Activated T-cell treated with anti-CD3 and anti-CD28 coated beads for 4 hours (primary cell): ENCODE results near the gene OR52N5.

ENCODE experiments used
- DNase-seq: peaks from one replicate; pipeline ENCODE4 v3.0.0-alpha.2; 2020

The OR52N5 gene

DNA sequence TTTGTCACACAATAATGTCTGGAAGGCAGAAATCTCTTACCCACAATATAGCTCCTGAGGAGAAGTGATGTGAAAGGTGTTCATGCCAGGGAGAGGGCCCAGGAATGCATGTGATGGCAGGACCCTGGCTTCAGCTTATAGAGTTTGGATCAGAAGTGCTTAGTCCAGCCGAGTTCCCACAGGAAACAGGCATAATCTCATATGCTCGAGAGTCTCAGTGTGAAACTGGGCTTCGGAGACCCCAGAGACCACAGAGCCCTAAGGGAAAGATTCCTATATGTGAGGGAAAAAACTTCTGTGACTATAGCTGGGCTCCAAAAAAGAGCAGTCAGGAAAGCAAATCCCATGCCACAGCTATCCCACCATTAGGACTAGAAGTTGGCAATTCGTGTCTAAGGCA is at the start of gene OR52N5:
TSS of gene OR52N5 (minus strand) at position 101 of the 400 bp plus-strand sequence. CDS start 4,721 bp downstream, outside the sequence.
- DNase-seq = no peak

DNA sequence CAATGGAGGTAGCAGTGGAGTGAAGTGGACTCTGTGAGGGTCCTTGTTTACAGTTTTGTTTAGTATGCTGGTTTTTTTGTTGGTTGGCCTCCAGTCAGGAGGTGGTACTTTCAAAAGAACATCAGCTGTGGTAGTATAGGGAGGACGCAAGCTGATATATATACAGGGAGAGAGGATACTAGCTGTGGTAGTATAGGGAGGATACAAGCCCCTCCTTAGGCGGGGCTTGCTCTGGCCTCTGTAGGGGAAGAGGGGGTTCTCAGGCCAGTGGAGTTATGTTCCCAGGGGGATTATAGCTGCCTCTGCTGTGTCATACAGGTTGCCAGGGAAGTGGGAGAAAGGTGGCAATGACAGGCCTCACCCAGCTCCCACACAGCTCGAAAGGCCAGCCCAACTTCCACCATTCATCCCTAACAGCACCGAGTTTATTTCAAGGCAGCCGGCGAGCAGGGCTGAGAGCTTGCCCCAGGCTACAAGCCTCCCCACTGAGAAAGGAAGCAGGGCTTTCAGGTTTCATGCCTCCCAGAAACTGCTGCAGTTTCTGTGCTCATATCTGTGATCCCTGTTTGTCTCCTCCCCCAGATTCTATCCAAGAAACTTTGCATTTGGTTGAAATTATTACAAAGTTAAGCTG is 48.2 kb upstream of the OR52N5 start:
- no peak for DNase-seq

DNA sequence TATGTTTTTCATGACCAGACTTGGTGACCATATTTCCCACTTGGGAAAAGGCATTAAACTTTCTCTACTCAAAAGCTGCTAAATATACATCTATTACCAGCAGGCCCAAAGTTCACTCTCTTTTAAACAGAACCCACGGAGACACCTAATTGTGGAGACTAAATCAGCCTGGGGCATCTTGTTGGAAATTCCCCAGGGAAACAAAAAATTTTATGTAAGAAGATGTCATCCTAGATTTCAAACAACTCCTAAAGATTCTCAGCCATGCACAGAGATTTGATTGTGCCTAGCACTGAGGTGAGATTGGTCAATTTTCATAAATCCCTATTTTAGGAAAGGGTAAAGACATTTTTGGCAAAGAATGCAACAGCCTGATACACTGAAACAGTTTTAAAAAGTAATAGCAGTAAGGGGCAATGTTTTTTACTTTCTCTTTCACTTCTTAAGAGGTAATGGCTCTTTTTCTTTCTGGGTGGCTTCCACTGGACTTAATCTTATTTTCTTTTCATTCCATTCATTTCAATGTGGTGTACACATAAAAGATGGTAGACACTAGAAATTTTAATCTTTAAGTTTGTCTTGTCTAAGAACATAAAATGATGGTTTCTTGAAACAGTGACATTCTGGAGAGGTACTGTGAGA is 35.2 kb upstream of the OR52N5 start:
- DNase-seq = no peak

DNA sequence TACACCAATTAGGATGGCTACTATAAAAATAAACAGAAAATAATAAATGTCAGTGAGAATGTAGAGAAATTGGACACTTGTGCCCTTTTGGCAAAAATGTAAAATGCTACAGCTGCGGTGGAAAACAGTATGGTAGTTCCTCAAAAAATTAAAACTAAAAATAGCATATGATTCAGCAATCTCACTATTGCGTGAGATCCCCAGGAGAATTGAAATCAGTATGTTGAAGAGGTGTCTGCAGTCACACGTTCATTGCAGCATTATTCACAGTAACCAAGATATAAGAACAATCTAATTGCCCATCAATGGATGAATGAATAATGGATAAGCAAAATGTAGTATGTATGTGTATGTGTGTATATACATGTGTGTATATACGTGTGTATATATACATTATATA is 32.4 kb upstream of the OR52N5 start:
- DNase-seq = no peak

DNA sequence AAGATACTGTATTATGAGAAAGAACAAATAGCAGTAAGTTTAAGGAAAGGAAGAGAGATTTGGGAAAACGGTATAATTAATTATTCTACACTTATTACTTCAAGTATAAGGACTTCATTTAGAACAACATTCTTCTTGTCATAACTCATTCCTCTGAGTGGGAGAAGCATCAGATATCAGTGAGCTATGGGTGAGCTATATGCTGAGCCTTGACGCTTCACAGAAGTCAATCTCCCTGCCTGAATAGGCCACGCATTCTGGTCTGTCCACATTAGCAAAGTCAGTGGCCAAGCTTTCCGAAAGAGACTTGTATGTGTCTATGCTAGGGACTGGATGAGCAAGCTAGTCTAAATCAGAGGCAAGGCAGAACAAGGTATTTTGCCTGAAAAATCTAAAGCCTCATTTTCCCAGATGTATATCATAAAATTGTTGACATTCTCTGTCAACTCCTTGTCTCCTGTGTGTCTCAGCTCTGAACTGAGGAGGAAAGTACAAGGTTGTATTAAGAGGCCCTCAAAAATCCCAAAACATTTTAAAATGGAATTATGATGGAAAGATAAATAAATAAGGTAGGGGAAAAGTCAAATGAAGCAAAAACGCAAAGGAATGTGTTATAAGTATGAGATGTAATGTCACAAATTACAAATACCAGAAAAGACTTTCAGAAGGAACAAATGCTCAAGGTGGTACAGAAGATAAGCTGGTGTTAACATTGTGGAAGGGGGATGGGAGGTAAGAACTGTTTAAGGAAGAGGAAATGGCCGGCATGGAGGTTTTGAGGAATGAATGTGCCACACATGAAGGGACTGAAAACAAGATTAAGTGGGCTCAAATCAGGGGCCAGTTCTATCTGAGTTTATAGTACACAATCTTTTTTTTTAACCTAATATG is 27.0 kb upstream of the OR52N5 start:
- DNase-seq = no peak

DNA sequence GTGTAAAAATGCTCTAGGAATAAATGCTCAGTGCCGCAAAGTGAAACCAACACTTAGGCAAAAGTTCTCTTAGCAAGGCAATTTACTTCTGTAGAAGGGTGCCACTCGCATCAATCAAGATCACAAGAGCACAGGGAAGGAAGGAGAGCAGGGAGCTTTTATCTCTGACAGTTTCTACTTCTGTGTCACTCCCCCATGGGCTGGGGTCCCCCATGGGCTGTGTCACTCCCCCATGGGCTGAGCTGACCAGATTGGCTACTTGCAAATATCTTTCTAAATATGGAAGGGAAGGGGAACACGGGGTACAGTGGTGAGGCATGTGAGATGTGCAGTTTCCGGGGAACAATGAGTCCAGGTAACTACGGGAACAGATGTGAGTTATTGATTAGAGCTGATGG is 26.0 kb upstream of the OR52N5 start:
- no peak for DNase-seq

DNA sequence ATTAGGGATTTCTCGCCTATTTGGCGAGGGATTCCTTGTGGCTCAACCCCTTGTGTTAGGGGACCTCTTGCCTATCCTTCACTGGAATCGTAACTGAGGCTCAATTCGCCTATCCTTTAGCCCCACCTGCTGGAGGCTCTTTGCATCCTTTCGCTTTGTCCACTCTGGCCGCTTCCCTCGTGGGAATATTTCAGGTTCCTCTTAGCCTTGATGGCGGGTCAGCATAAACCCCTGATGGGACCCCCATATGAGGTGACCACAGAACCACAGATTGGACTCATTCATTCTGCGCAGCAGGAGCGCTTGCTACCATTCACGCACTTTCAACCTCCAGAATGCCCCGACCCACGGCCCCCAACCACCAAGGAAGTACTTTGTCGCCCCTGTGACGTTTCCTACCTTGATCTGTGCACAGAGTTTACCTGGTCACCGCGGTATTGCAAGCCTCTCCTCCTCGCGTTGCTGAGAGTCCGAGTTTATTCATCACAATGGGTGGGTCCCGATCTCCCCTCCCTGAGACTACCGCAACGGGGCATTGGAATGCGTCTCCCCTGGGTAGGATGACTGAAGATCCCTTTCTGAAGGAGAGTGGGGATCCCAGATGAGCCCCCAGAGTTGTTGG is 25.5 kb upstream of the OR52N5 start, which contains the start of gene OR52N2:
TSS of gene OR52N2 (plus strand) at position 425 of the 622 bp plus-strand sequence. CDS start 11,412 bp downstream, outside the sequence.
- DNase-seq = peak; percentile 62

DNA sequence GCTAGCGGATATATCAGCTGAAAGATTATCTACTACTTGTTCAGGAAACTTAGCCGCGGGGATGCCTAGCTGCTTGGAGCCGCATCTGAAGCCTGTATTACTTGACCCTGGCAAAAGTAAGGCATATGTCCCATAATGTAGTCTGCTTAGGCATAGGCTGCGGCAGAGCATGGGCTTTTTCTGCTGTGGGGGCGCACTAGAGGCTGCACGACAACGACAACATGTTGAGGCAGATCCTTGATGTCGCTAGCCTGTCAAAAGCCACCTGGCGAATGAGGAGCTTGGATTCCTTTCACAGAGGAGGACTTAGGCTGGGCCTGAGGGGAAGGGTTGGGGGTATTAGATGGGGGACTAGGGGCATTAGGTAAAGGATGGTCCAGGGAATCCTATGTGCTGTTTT is 24.4 kb upstream of the OR52N5 start:
- DNase-seq = no peak

DNA sequence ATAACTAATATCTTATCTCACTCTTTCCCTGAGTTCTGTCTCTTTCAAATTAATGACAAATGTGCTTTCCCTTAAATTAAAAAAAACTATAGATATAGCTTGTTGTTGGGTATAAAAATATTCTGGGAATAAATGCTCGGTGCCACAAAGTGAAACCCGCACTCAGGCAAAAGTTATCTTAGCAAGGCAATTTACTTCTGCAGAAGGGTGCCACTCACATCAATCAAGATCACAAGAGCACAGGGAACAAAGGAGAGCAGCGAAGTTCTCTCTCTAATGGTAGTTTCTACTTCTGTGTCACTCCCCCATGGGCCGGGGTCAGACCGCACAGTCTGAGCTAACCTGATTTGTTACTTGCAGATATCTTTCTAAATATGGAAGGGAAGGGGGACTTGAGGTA is 20.8 kb upstream of the OR52N5 start:
- no peak for DNase-seq

DNA sequence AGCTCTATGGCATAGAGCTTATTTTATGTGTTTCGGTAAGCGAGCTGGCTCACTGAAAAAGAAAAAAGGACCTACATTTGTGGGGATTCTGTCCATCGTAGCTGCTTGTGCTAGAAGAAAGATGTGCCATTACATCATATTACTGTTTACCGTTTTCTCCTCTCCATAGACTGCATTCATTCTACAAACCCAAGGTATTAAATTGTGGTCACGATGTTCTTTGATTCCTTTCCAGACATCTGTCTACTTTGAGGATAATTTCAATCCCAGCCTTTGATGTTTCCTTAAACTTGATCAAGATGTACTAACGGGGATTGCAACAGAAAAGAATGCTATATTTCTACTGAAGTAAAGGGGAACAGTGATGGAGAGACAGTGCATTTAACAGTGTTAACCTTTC is 13.4 kb upstream of the OR52N5 start:
- DNase-seq = no peak

DNA sequence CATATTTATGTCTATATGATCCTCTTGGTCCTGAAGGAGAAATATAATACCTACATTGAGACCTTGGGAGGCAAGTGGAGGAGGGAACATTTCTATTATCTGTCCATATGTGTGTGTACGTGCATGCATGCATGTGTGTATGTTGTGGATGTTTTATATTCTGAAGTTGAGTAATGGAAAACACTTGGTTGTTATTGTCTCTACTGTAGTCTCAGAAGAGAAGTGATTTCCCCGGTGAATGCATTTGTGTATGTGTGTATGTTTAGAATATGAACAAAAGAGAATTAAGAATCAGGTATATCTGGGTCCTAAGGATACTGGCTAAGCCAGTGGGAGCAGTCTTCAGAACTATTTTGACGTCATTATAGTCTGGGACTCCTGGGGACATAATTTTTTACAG is 8.0 kb upstream of the OR52N5 start, which contains the start of gene OR52N1:
TSS of gene OR52N1 (minus strand) at position 101 of the 400 bp plus-strand sequence. CDS start 2,449 bp downstream, outside the sequence.
- no peak for DNase-seq

DNA sequence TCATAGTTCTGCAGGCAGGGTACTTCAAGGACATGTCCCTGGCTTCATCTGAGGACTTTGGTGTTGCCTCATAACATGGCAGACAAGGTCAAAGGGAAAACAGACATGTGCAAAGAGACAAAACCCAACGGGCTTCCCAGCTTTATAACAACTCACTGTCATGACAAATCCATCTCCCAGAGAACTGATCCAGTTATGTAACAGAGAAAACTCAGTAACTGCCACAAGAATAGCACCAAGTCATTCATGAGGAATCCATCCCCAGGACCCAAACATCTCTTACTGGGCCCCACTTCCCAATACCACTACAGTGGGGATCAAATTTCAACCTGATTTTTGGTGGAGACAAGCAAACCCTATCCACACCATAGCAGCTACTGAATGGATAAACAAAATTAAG is 16.1 kb downstream of the OR52N5 start:
- no peak for DNase-seq

DNA sequence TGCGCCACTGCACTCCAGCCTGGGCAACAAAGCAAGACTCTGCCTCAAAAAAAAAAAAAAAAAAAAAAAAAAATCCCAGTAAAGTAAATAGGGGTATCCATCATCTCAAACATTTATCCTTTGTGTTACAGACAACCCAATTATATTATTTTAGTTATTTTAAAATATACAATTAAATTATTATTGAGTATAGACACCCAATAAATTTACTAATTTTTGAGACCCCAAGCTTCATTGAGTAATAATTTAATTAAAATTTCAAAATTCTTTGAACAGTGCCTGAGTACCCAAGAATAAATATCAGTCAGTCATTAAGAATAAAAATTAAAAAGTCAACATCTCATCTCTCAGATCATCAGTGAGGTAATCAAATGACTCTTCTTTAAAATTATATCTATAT is 29.2 kb downstream of the OR52N5 start, which contains the start of gene OR52N4:
TSS of gene OR52N4 (plus strand) at position 301 of the 400 bp plus-strand sequence. CDS start 498 bp downstream, outside the sequence.
- no peak for DNase-seq

DNA sequence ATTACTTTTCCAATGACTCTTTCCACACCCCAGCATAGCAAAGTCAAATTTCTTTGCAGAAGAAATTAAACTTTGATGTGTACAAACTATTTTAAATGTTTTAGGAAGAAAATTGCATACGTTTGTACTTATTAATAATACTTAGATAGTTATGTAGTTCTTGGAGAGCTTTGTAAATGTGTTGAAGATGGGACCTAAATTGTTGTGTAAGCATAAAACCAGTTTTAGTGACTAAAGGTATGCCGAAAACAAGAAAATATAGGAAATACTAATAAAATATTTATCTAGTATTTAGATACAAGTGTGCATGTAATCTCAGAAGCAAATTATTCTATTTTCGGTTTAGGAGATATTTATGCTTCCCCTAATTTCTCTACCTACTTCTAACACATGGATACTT is 33.3 kb downstream of the OR52N5 start:
- no peak for DNase-seq

DNA sequence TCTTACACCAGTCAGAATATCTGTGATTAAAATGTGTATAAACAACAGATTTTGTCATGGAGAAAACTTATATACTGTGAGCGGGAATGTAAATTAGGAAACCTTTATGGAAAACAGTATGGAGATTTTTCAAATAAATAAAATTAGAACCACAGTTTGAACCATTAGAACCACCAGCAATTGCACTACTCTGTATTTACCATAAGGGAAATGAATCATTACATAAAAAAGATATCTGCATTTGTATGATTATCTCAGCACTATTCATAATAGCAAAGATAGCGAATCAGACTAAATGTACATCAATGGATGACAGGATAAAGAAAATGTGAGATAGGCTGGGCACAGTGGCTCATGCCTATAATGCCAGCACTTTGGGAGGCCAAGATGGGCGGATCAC is 36.5 kb downstream of the OR52N5 start:
- DNase-seq = no peak

DNA sequence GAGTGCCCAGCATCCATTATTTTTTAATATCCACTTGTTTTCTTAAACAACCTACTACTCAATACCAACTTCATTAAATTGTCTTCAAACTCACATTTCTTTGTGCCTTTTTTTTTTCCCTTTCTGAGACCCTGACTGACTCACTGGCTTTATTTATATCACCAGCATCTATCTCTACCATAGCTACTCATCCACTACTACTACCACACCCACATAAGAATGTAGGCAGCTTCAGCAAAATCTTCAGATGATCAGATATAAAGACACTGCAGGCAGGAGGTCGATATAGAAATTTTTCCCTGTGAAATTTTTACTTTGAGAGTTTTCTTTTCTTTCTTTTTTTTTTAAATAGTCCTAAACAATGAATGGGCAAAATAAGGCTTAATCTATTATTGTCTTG is 44.7 kb downstream of the OR52N5 start:
- no peak for DNase-seq

DNA sequence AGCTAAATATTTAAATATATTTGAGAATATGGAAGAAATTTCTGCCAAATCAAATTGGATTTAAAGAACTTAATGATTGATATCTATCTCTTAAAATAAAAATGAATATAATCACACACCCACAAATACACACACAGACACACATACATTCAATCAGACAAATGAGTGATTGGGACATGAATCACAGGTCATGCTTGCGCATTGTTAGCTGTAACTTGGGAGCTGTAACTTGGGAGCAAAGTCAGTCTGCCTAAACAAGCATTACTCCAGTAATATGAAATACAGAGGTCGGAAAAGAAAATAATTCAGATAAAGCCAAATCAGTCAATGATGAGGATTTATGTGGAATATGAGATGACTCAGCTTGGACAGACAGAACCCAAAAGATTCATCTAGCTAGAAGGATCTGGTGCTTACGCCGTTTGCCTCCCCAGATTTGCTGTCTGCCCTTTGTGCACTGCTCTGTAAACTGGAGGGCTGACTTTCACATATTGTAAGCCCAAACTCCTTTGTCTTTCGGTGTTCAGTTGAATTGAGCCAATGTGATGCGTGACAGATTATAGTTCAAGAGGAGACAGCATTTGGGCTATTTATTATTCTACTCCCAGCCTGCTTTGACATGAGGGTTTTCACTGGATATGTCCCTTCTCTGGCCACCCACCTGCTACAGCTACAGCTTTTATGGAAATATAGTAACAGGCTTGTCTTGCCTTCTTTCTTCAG is 45.3 kb downstream of the OR52N5 start:
- DNase-seq = no peak

DNA sequence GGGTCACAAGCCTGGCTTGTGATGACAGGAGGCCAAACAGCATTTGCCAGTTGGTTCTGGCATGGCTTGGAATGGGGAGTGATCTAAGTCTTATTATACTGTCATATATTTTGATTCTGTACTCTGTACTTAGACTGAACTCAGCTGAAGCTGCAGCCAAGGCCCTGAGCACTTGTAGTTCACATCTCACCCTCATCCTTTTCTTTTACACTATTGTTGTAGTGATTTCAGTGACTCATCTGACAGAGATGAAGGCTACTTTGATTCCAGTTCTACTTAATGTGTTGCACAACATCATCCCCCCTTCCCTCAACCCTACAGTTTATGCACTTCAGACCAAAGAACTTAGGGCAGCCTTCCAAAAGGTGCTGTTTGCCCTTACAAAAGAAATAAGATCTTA is 46.1 kb downstream of the OR52N5 start:
- no peak for DNase-seq

DNA sequence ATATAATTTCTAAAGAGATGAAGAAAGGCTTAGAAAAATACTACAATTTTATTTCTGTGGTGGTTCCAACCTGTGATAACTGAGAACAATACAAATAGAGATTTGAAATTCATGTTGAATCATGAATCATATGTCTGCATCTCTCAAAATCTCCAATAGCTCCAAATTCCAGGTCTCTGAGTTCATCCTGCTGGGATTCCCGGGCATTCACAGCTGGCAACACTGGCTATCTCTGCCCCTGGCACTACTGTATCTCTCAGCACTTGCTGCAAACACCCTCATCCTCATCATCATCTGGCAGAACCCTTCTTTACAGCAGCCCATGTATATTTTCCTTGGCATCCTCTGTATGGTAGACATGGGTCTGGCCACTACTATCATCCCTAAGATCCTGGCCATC is 46.8 kb downstream of the OR52N5 start, which contains the start of gene OR56B1:
TSS of gene OR56B1 (plus strand) at position 53 of the 400 bp plus-strand sequence. CDS start at position 122, 69 bp downstream.
- no peak for DNase-seq

DNA sequence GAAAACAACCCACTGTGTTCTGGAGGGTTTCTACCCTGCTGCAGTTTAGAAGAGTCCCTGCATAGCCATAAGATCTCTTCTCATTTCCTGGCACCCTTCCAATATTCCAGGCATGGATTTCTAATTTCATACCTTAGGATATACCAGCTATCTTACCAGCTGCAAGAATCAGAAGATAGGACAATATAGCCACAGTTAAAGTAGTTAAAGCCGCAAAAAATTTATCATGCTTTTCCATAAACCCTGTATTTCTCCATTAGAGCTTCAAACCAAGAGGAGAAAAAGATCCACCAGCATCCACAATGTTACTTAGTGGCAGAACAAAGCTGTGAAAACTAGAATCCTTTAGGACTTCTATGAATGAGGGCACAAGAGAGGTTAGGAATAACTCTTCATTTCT is 55.5 kb downstream of the OR52N5 start:
- DNase-seq = no peak

DNA sequence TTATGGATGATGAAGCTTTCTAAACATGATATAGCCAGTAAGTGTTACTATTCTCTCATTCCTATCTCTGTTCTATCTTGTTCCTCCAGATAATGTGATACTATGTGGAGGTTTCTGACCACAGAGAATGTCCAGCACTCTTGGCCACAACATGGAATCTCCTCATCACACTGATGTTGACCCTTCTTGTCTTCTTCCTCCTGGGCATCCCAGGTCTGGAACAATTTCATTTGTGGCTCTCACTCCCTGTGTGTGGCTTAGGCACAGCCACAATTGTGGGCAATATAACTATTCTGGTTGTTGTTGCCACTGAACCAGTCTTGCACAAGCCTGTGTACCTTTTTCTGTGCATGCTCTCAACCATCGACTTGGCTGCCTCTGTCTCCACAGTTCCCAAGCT is 56.8 kb downstream of the OR52N5 start:
- no peak for DNase-seq
